H1 (cell line): Measurements from ENCODE around the gene SPDYE2. TPM values are rescaled to one million over a fixed set of nuclear protein-coding genes. Genes with fewer than 3 reads are reported as not detected.
"Not testable (repeated sequence)": the region's sequence is repeated elsewhere in the genome, so short reads cannot be mapped to it uniquely, and the experiment has no call there.

Source experiments
- CTCF ChIA-PET: fragments of 300-600 bp; sonication (Branson Sonifier 250); formaldehyde crosslinking; loops from one replicate; lab custom pipeline; 2021; ENCODE audit not compliant: partially characterized antibody; lab: Charles Lee
- POLR2A ChIA-PET: fragments of 300-600 bp; sonication (Branson Sonifier 250); formaldehyde crosslinking; loops from one replicate; lab custom pipeline; 2021; ENCODE audit warnings: inconsistent platforms; ENCODE audit not compliant: partially characterized antibody; lab: Charles Lee
- DNase-seq, 2 experiments: peaks; one replicate each; pipeline versions ENCODE4 v3.0.0 to v3.0.0-alpha.2; 2010 to 2022; ENCODE audit warnings: low spot score in 2 of 2, low read depth in 1 of 2, mixed read lengths in 1 of 2
- FAIRE-seq: peaks from 2 replicates; lab custom pipeline; 2011; peaks lifted over from hg19 to GRCh38; lab: Jason Lieb, UNC
- H2AFZ ChIP-seq: 2 replicates; pipeline ENCODE4 v1.8.1; 2012; ENCODE audit warnings: low read length, inconsistent platforms
- H2AK5ac ChIP-seq: 2 replicates; pipeline ENCODE4 v1.6.1; 2013; ENCODE audit warnings: low read depth, low read length
- H2BK120ac ChIP-seq: replicated peaks from 2 replicates; pipeline ENCODE3; 2013; ENCODE audit warnings: low read depth, low read length, inconsistent platforms
- H2BK12ac ChIP-seq: 2 replicates; pipeline ENCODE4 v1.6.1; 2013; ENCODE audit warnings: low read depth, low read length
- H2BK15ac ChIP-seq: 2 replicates; pipeline ENCODE4 v1.6.1; 2013; ENCODE audit warnings: low read length
- H2BK20ac ChIP-seq: 2 replicates; pipeline ENCODE4 v1.6.1; 2013; ENCODE audit warnings: low read length
- H2BK5ac ChIP-seq: 2 replicates; pipeline ENCODE4 v1.6.1; 2013; ENCODE audit warnings: low read depth, low read length
- H3K14ac ChIP-seq: 2 replicates; pipeline ENCODE4 v1.6.1; 2013; ENCODE audit warnings: inconsistent platforms; ENCODE audit not compliant: insufficient read length
- H3K18ac ChIP-seq: 2 replicates; pipeline ENCODE4 v1.6.1; 2013; ENCODE audit warnings: low read length; ENCODE audit errors: extremely low read depth
- H3K23ac ChIP-seq: 2 replicates; pipeline ENCODE4 v1.6.1; 2013; ENCODE audit warnings: inconsistent platforms; ENCODE audit not compliant: insufficient read length
- H3K23me2 ChIP-seq: 2 replicates; pipeline ENCODE4 v1.6.1; 2013; ENCODE audit warnings: low read depth, low read length
- H3K27ac ChIP-seq: 2 replicates; pipeline ENCODE4 v1.6.1; 2011; ENCODE audit warnings: low read depth, low read length, inconsistent platforms
- H3K27me3 ChIP-seq, 4 experiments: replicated peaks in 1 of 4; 1 replicate in 1 of 4; 2 replicates in 3 of 4; pipeline versions ENCODE4 v1.6.1 to v1.8.1; 2011 to 2013; ENCODE audit warnings: low read length in 3 of 4, mild to moderate bottlenecking in 3 of 4, inconsistent platforms in 2 of 4, mixed read lengths in 2 of 4, moderate library complexity in 1 of 4; ENCODE audit not compliant: control insufficient read depth in 3 of 4, insufficient read depth in 3 of 4; ENCODE audit errors: extremely low read depth in 1 of 4
- H3K36me3 ChIP-seq, 4 experiments: 2 replicates each; pipeline versions ENCODE4 v1.6.1 to v1.8.1; 2011 to 2013; ENCODE audit warnings: mild to moderate bottlenecking in 4 of 4, low read length in 3 of 4, moderate library complexity in 2 of 4, control low read depth in 1 of 4, inconsistent platforms in 1 of 4; ENCODE audit not compliant: insufficient read depth in 4 of 4, control insufficient read depth in 2 of 4
- H3K4ac ChIP-seq: replicated peaks from 2 replicates; pipeline ENCODE3; 2013; ENCODE audit warnings: low read length, low read depth, mixed read lengths, inconsistent platforms; ENCODE audit not compliant: insufficient read length
- H3K4me1 ChIP-seq, 4 experiments: replicated peaks in 1 of 4; 1 replicate in 1 of 4; 2 replicates in 3 of 4; pipeline versions ENCODE4 v1.6.1 to v1.8.1; 2011 to 2013; ENCODE audit warnings: low read length in 3 of 4, inconsistent platforms in 2 of 4, mixed read lengths in 1 of 4; ENCODE audit not compliant: insufficient read depth in 4 of 4, control insufficient read depth in 3 of 4
- H3K4me2 ChIP-seq, 2 experiments: 2 replicates each; pipeline versions ENCODE4 v1.6.1 to v1.8.1; 2011 to 2013; ENCODE audit warnings: low read depth in 2 of 2, low read length in 2 of 2, control low read depth in 1 of 2, inconsistent platforms in 1 of 2, mild to moderate bottlenecking in 1 of 2; ENCODE audit not compliant: insufficient read depth in 1 of 2
- H3K4me3 ChIP-seq, 4 experiments: fragments of 200-600, 300-600 bp in 1 of 4; sonication (generic), shearing (Covaris generic), sonication (Bioruptor Twin) in 1 of 4; 2 replicates each; pipeline versions ENCODE4 v1.5.1 to v1.8.1; 2011 to 2016; ENCODE audit warnings: low read length in 4 of 4, low read depth in 3 of 4, control low read depth in 2 of 4, inconsistent platforms in 2 of 4, mild to moderate bottlenecking in 2 of 4, mixed read lengths in 1 of 4, moderate library complexity in 1 of 4; ENCODE audit not compliant: insufficient read depth in 2 of 4; ENCODE audit errors: extremely low read depth in 1 of 4
- H3K56ac ChIP-seq: replicated peaks from 2 replicates; pipeline ENCODE3; 2013; ENCODE audit warnings: low read depth, mild to moderate bottlenecking, mixed read lengths, low read length, inconsistent platforms; ENCODE audit not compliant: insufficient read length
- H3K79me1 ChIP-seq: 2 replicates; pipeline ENCODE4 v1.6.1; 2013; ENCODE audit warnings: low read depth, low read length, control low read depth
- H3K79me2 ChIP-seq, 2 experiments: 2 replicates each; pipeline versions ENCODE4 v1.6.1 to v1.8.1; 2012 to 2013; ENCODE audit warnings: low read length in 2 of 2, mild to moderate bottlenecking in 2 of 2, inconsistent platforms in 1 of 2; ENCODE audit not compliant: insufficient read depth in 2 of 2, control insufficient read depth in 1 of 2
- H3K9ac ChIP-seq, 4 experiments: replicated peaks in 1 of 4; 1 replicate in 1 of 4; 2 replicates in 3 of 4; pipeline versions ENCODE4 v1.6.1 to v1.8.1; 2011 to 2013; ENCODE audit warnings: low read depth in 3 of 4, low read length in 3 of 4, control low read depth in 2 of 4, mild to moderate bottlenecking in 2 of 4, moderate library complexity in 2 of 4, inconsistent platforms in 1 of 4; ENCODE audit errors: extremely low read depth in 1 of 4
- H3K9me3 ChIP-seq, 2 experiments: 2 replicates each; pipeline versions ENCODE4 v1.6.1 to v1.8.1; 2012 to 2013; ENCODE audit warnings: mild to moderate bottlenecking in 2 of 2, moderate library complexity in 2 of 2, control low read depth in 1 of 2, inconsistent platforms in 1 of 2, low read depth in 1 of 2, low read length in 1 of 2, mixed read lengths in 1 of 2; ENCODE audit not compliant: insufficient read depth in 2 of 2
- H4K20me1 ChIP-seq, 2 experiments: replicated peaks in 1 of 2; 2 replicates each; pipeline versions ENCODE3 to v1.8.1; 2011 to 2013; ENCODE audit warnings: inconsistent platforms in 2 of 2, low read length in 2 of 2, mild to moderate bottlenecking in 1 of 2; ENCODE audit not compliant: insufficient read depth in 2 of 2, control insufficient read depth in 1 of 2
- H4K5ac ChIP-seq: 2 replicates; pipeline ENCODE4 v1.6.1; 2013; ENCODE audit warnings: low read length, low read depth, mixed read lengths, inconsistent platforms; ENCODE audit not compliant: insufficient read length
- H4K8ac ChIP-seq: 2 replicates; pipeline ENCODE4 v1.8.0; 2013; ENCODE audit warnings: mild to moderate bottlenecking, moderate library complexity, low read length, inconsistent platforms; ENCODE audit not compliant: insufficient read depth; ENCODE audit errors: extremely low read depth
- H4K91ac ChIP-seq: replicated peaks from 2 replicates; pipeline ENCODE3; 2013; ENCODE audit warnings: low read length, mixed read lengths, inconsistent platforms; ENCODE audit not compliant: insufficient read length
- WGBS, 2 experiments: shearing (Covaris generic) in 1 of 2; methylation state at CpG; one replicate each; pipeline versions ENCODE4 v1.1.6 to v1.1.7; 2013 to 2015; ENCODE audit warnings: low lambda C conversion rate in 2 of 2, mixed read lengths in 2 of 2, inconsistent platforms in 1 of 2, low coverage in 1 of 2, missing lambda C conversion rate in 1 of 2; ENCODE audit not compliant: insufficient replicate concordance in 2 of 2, insufficient coverage in 1 of 2, insufficient read length in 1 of 2; ENCODE audit errors: extremely low coverage in 1 of 2, missing lambda C conversion rate in 1 of 2; 5-methylcytosine and 5-hydroxymethylcytosine counted together
- polyA plus RNA-seq, 7 experiments: library from polyadenylated mRNA; depleted of rRNA in 3 of 7; stranded (reverse) in 5 of 7; unstranded in 2 of 7; fragments of >200 nt in 5 of 7; fragments of 200-250 nt in 2 of 7; gene quantifications; 1 replicate in 5 of 7; 2 replicates in 1 of 7; 4 replicates in 1 of 7; pipeline versions ENCODE4 v1.2.1 to v1.2.3, GENCODE V29; 2011 to 2013; ENCODE audit warnings: missing spikeins in 2 of 7, mixed read lengths in 2 of 7
- total RNA-seq: library from RNA; stranded (reverse); fragmentation: NEBNext Ultra II Directional; extraction: Animal tissue kit (Norgen Biotek cat#: 25700); gene quantifications from 2 replicates; pipeline ENCODE4 v1.2.1, GENCODE V29; 2021

SPDYE2 gene
- total and polyA plus RNA-seq, 2 of the 8 experiments (the other 6 are each of a cell fraction or from before 2014, with no cell fraction given) = not detected

DNA sequence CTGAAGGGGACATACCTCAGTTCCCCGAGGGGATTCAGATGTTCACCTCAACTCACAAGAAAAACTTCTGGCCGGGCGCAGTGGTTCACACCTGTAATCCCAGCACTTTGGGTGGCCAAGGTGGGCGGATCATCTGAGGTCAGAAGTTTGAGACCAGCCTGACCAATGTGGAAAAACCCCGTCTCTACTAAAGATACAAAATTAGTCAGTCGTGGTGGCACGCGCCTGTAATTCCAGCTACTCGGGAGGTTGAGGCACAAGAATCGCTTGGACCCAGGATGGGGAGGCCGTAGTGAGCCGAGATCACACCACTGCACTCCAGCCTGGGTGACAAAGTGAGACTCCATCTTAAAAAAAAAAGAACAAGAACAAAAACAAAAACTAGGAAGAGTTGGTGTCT, 5.7 kb upstream of the SPDYE2 start:
- H3K56ac ChIP-seq, CTCF ChIA-PET, H3K4ac ChIP-seq, H3K79me1 ChIP-seq, H2BK15ac ChIP-seq, H3K23ac ChIP-seq, H3K18ac ChIP-seq, H2BK20ac ChIP-seq, DNase-seq, H3K27ac ChIP-seq, H4K20me1 ChIP-seq, H4K8ac ChIP-seq, H3K9ac ChIP-seq, H2BK12ac ChIP-seq, H3K23me2 ChIP-seq, FAIRE-seq, H3K4me2 ChIP-seq, H3K27me3 ChIP-seq, H2BK120ac ChIP-seq, H2BK5ac ChIP-seq, H3K36me3 ChIP-seq, H3K4me3 ChIP-seq, H4K91ac ChIP-seq, H3K9me3 ChIP-seq, H3K4me1 ChIP-seq, H2AFZ ChIP-seq, H3K14ac ChIP-seq, POLR2A ChIA-PET, H3K79me2 ChIP-seq, H4K5ac ChIP-seq, H2AK5ac ChIP-seq: not testable (repeated sequence)
- 96% methylated on average over 9 of the region's 12 CpGs; no CpG with 5 or more reads in 1 of the 2 experiments for WGBS, 2 experiments

DNA sequence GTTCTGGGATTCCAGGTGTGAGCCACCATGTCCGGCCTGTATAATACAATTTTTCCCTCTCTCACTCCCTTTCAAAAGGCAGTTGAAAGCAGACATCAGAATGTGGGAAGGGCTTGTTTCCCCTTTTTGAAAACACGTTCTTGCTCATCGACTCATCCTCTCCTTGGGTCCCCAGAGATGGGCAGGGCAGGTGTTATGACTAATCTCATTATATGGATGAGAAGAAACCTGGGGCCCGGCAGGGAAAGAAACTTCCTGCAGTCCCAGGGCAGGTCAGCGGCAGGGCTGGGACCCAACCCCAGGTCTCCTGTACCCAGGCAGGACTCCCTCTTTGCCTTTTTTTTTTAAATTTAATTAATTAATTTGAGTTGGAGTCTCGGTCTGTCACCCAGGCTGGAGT, 4.7 kb upstream of the SPDYE2 start:
- H3K9ac ChIP-seq, DNase-seq, H3K56ac ChIP-seq, H3K14ac ChIP-seq, H3K4me1 ChIP-seq, H2BK5ac ChIP-seq, H3K23ac ChIP-seq, H2AK5ac ChIP-seq, H3K23me2 ChIP-seq, H2BK12ac ChIP-seq, CTCF ChIA-PET, POLR2A ChIA-PET, H4K20me1 ChIP-seq, H3K18ac ChIP-seq, H3K4ac ChIP-seq, FAIRE-seq, H2BK20ac ChIP-seq, H3K27ac ChIP-seq, H4K5ac ChIP-seq, H4K8ac ChIP-seq, H3K27me3 ChIP-seq, H2AFZ ChIP-seq, H4K91ac ChIP-seq, H3K79me2 ChIP-seq, H3K4me2 ChIP-seq, H2BK15ac ChIP-seq, H3K9me3 ChIP-seq, H3K4me3 ChIP-seq, H3K36me3 ChIP-seq, H2BK120ac ChIP-seq, H3K79me1 ChIP-seq: not testable (repeated sequence)
- no CpG with 5 or more reads among the region's 6 CpGs for WGBS, 2 experiments
